ENCODE measurements around the gene C16orf78.

The C16orf78 gene

GRCh38 chr16:49373504-49373903 is at the start of gene C16orf78:
Gene C16orf78, plus strand, starts transcription at chr16:49373804. Its CDS starts 136 bp downstream, at chr16:49373940.
- no peak for DNase-seq

- no peak for DNase-seq
Observed at GRCh38 chr16:49324703-49325102, 48.9 kb upstream of the C16orf78 start.

DNA sequence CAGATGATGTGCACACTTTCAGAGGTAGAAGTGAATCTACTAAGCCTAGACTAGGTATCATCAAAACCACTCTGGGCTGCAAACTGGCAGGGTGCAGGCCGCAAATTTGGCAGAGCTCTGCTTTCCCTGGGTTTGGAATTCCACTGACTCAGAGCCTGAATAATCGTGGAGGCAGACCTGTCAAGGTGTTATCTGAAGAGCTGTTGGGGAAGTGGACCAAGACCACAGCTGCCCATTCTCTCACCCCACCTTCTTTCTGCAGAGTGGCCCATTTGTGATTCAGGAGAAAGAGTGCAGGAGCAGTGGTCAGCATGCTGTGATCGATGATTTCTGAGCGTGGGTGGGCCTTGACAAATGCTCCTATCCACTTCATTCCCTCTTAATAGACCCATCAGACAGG is 46.1 kb upstream of the C16orf78 start:
- no peak for DNase-seq

GRCh38 chr16:49328325-49328724 is 45.3 kb upstream of the C16orf78 start:
- DNase-seq, result no peak

GRCh38 chr16:49330562-49331201 is 42.9 kb upstream of the C16orf78 start:
- no peak for DNase-seq

DNA sequence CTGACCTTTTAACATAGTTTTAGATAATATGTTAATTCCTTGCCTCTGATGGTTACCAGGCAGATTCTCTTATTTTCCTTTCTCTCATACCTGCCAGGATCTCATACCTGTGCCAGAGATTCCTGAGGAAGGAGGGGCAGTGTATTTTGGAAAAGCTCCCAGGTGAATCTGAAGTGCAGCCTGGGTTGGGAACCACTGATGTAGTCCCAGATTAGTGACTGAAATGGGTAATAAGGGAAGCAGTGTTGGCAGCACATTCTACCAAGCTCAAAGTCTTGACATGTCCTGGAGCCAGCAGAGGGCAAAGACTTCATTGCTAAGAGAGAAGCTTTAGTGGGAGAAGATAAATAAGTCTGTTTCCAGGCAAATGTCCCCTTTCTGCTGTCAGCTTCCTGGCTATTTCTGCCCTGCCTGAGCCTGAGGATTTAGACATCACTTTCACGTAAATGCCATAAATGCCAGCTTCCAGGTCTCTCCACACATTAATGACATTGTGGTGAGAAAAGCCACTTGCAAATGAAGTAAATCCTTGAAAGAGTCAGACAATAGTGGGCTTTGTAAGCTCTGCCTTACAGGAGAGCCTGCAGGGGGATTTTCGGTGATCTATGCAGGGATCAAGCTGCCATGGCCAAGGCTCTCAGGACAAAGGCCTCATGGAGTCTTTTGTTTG is 40.9 kb upstream of the C16orf78 start:
- DNase-seq, result no peak

- DNase-seq, result no peak
Observed at GRCh38 chr16:49333259-49333597, 40.4 kb upstream of the C16orf78 start.

GRCh38 chr16:49335828-49336227 is 37.8 kb upstream of the C16orf78 start:
- DNase-seq, result no peak

GRCh38 chr16:49336581-49336980 is 37.0 kb upstream of the C16orf78 start:
- no peak for DNase-seq

- no peak for DNase-seq
Observed at GRCh38 chr16:49337814-49338350, 35.7 kb upstream of the C16orf78 start.

DNA sequence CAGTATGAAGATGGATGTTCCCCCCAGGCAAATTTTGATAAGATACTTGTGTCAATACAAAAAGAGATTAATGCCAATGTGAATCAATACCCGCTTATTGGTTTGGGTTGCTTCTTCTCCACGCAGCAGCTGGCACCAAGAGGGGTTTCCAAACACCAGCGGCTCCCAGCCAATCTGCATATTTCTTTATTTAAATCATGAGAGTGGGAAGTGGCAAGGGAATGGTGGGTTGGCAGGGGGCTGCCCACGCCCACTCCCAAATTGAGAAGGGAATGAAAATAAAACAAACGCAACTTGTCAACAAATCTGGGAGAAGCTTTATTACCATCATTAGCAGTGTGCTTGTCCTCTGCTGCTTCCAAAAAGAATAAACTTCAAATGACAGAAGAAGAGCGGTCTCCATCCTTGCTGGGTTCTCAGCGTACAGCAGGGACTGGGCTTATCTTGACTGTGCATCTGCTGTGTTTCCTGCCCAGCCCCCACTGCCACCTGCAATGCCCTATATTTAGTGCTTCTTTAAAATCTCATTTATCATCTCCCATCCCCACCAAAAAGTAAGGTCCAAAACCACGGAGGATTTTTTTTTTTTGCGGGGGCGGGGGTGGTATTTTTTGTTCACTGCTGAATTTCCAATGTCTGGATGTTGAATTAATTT is 34.9 kb upstream of the C16orf78 start:
- DNase-seq, result no peak

DNA sequence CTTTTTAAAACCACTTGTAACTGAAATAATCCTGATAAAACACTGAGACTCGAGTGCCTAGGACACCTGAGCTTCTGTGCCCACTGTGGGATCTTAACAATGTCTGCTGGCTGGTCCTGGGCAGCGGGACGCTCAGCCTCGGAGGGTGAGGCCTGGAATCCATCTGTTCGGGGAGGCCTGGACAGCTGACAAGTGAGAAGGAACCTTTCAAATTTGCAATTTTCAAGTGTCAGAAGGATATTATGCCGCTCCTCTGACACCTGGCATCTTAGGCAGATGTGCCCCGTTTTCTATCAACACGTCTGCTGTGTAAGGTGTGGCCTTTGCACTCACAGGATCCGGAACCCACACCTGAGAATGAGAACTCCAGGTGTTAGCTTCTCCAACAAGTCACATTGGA is 33.1 kb upstream of the C16orf78 start:
- no peak for DNase-seq

- no peak for DNase-seq
Observed at GRCh38 chr16:49341706-49342105, 31.9 kb upstream of the C16orf78 start.

DNA sequence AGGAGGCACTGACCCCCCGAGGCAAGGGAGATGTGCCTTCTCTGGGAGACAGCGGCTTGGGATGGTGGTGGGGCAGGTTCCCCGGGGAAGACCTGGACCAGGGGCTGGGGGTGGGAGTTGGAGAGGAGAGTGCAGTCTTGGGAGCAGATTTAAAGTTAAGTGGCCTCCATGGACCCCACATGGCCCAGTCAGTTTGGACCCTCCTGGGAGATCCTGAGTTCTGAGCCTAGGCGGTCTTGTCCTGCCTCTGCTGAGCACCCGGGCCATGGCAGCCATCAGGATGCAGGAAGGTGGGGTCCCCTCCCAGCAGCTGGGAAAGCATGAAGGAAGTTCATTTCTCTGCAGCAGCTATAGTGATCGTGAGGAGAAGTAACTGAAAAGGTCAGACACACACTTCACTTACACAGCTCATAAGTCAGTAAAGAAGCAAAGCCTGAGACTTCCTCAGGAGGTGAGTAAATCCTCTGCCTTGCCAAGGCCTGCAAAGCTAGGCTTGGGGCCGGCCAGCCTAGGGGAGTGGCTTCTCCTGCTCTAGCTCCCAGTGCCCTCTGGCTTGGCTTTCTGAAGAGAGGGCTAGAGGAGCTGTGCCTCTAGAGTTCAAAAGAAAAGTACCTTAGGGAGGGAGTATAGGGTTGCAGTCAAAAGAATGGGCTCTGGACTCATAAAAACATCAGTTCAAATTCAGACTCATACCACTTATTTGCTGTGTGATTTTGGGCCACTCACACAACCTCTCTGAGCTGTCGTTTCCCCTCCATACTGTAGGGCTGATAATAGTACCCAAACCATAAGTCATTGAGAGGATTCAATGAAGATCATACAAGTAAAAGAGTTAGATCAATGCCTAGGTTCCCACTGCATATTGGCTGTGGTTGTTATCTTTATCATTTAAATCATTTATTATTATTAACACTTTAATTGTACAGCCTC is 31.0 kb upstream of the C16orf78 start:
- DNase-seq, result no peak

DNA sequence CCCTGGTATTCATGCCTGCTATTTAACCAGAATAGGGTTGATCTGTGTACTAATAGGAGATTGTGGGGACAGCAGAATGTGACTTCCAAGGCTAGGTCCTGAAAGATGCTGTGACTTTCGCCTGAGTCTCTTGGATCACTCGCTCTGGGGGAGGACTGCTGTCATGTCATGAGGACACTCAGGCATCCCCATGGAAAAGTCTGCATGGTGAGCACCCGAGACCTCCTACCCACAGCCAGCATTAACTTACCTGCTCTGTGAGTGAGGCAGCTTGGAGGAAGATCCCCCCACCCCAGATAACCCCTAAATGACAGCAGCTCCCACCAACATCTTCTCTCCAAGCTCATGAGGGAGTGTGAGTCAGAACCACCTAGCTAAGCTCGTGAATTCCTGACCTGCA is 30.3 kb upstream of the C16orf78 start:
- no peak for DNase-seq

GRCh38 chr16:49344401-49344800 is 29.2 kb upstream of the C16orf78 start:
- no peak for DNase-seq

- DNase-seq, result no peak
Observed at GRCh38 chr16:49345829-49346228, 27.8 kb upstream of the C16orf78 start.

- DNase-seq, result no peak
Observed at GRCh38 chr16:49346459-49346858, 27.1 kb upstream of the C16orf78 start.

DNA sequence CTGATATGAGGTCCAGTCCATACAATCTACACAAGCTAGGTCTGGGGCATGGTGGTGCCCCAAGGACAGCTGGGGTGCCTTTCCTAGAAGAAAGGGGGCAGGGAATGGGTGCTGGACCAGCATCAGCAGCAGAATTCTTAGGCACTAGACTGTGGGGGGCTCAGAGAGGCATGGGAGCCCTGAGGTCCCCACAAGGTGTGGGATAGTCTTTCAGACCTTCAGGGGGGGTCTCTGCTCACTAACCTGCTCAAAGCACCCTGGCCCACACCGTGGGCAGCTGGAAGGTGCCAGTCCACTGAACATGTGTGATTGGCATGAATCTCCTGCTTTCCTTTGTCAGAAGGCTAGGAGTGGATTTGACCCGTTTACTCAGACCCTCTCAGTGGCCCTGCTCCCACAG is 26.1 kb upstream of the C16orf78 start:
- DNase-seq, result no peak

DNA sequence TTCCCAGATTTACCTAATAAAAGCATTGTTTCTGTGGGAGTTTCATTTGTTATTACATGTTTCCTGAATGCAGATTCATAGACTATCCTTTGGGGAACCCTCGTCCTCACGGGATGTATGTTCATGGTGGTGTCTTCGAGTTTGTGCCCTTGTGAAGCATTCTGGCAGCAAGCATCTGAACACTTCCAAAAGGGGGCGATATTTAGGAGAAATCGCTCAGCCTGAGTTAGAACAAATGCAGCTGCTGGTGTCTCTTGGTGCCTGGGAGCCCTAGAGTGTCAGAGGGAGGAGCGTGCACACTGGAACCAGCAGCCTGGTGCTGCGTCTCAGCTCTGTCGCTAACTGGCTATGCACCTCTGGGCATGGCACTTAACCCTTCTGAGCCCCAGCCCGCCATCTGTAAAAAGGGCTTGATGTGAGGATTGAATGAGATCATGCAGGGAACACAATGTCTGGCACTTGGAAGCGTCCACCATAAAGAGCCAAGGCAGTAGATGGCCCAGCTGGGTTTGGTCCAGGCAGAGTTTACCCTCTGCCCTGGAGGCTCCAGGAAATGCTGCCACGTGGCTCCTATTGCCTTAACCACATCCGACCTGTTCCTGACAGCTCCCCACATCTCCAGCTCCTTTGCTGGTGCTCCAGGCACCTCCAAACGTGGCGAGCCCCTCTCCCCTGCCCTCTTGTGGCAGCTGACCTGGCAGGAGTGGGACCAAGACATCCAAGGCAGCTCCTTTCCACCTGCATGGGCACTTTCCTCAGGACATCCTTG is 25.0 kb upstream of the C16orf78 start:
- DNase-seq, result peak in 1 of 2 experiments; percentile 2

- no peak for DNase-seq
Observed at GRCh38 chr16:49349446-49350168, 24.0 kb upstream of the C16orf78 start.

Data from NCI-H1930 (cell line).